22Rv1 (cell line): ENCODE results near the gene TBC1D16.

Experiments used
- ZFX ChIP-seq: fragments of 450-650 bp; IDR thresholded peaks from 2 replicates; pipeline ENCODE4 v1.6.1; 2017; ENCODE audit warnings: antibody characterized with exemption, borderline replicate concordance
- TF ChIP-seq, protein P1 (sequence below): fragments of 450-650 bp; IDR thresholded peaks from 2 replicates; pipeline ENCODE4 v1.5.1; 2017; ENCODE audit warnings: mild to moderate bottlenecking

DNA sequence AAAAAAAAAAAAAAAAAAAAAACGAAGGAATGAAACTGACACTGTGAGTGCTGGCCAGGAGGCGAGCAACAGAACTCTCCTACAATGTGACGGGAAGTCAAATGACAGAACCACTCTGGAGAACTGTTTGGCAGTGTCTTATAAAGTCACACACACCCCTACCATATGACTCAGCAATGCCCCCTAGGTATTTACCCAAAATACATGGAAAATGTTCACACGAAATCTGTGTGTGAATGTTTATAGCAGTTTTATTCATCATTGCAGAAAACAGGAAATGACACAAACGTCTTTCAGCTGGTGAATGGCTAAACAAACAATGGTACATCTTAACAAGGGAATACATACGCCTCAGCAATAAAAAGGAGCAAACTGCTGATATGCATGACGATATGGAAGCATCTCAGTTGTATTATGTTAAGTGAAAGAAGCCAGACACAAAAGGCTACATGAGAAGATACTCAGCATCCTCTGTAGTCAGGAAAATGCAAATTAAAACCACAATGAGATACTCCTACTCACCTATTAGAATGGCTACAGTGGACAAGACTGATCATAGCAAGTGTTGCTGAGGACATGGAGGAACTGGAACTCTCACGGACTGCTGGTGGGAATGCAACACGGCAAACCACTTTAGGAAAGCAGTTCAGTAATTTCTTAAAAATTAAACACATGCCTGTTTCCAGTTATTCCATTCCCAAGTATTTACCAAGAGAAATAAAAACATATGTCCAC lies 74.7 kb downstream of the TBC1D16 start:
- TF ChIP-seq, protein P1, sequence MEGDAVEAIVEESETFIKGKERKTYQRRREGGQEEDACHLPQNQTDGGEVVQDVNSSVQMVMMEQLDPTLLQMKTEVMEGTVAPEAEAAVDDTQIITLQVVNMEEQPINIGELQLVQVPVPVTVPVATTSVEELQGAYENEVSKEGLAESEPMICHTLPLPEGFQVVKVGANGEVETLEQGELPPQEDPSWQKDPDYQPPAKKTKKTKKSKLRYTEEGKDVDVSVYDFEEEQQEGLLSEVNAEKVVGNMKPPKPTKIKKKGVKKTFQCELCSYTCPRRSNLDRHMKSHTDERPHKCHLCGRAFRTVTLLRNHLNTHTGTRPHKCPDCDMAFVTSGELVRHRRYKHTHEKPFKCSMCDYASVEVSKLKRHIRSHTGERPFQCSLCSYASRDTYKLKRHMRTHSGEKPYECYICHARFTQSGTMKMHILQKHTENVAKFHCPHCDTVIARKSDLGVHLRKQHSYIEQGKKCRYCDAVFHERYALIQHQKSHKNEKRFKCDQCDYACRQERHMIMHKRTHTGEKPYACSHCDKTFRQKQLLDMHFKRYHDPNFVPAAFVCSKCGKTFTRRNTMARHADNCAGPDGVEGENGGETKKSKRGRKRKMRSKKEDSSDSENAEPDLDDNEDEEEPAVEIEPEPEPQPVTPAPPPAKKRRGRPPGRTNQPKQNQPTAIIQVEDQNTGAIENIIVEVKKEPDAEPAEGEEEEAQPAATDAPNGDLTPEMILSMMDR = no peak
- TF ChIP-seq ZFX = no peak
